ENCODE measurements around the gene PRKCH.

Gene PRKCH

DNA sequence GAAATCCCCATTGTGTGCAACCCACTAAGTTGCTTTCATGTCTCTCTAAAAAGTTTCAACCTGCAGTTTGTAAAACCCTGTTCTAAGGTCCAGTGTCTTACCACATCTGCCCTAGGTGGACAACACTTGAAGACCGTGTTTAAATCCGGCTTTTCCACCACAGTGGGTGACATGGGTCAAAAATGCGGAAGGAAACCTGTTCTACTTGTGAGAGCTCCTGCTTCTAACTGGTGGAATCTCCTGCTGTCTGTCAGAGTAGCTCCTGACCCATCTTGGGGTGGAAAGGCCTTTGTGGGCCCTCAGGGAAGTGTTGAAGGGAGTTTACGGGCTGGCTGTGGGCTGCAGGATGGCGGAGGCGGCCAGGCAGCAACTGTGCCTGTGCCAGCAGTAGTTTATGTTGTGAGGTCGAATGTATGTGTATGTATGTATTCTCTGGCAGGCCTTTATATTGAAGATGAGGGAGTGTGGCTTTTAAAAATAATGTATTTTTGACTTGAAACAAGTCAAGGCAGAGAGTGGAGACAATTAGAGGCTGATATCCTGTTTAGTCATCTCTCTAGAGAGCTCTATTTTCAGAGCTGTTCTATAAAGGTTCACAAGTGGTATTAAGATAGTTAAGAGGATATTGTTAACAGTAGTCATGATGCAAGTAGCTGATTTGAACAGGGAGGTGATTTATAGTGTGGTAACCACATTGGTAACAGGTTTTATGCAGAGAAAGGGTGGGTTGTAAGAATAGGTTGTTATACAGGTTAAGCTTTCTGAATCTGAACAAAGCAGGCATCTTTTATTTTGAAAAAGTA is 67.0 kb downstream of the PRKCH start:
- Histone ChIP-seq H4K5ac (ENCODE audit: low read length) (no peak overlapping the region), H3K79me2 (ENCODE audit: control insufficient read depth, insufficient read depth, low read length) (no peaks in the 10 kb centered on the region), H3K27me3 (ENCODE audit: insufficient read depth, low read length, poor library complexity) (no peaks in the 10 kb centered on the region), H3K23ac (ENCODE audit: low read length) (no peak overlapping the region), H3K4me1 (ENCODE audit: control insufficient read depth, low read depth, low read length) (no peaks in the 10 kb centered on the region), H3K56ac (ENCODE audit: low read length) (no peak overlapping the region), H3K4ac (ENCODE audit: low read depth, low read length) (no peak overlapping the region), H2BK120ac (ENCODE audit: low read depth, low read length) (no peak overlapping the region), H2AK5ac (ENCODE audit: low read length) (no peak overlapping the region), H2BK15ac (replicated peaks; ENCODE audit: low read depth) (no peak overlapping the region), H3K18ac (ENCODE audit: low read length) (no peak overlapping the region), H3K9ac (ENCODE audit: low read length) (no peak overlapping the region), H3K27ac (ENCODE audit: low read depth, low read length) (no peak overlapping the region), H3K4me3 (ENCODE audit: low read length) (no peak overlapping the region), H2BK5ac (ENCODE audit: low read length) (no peak overlapping the region), H3K36me3 (ENCODE audit: control insufficient read depth, insufficient read depth, low read length) (no peaks in the 10 kb centered on the region), H4K8ac (ENCODE audit: low read depth, low read length) (no peak overlapping the region), H3K4me2 (ENCODE audit: low read length) (no peak overlapping the region), H3K79me1 (ENCODE audit: low read length) (no peaks in the 10 kb centered on the region)
- WGBS (ENCODE audit: extremely low coverage, insufficient coverage, low lambda C conversion rate) = no CpG with 5 or more reads among the region's 7 CpGs
- DNase-seq = peak; percentile 8

DNA sequence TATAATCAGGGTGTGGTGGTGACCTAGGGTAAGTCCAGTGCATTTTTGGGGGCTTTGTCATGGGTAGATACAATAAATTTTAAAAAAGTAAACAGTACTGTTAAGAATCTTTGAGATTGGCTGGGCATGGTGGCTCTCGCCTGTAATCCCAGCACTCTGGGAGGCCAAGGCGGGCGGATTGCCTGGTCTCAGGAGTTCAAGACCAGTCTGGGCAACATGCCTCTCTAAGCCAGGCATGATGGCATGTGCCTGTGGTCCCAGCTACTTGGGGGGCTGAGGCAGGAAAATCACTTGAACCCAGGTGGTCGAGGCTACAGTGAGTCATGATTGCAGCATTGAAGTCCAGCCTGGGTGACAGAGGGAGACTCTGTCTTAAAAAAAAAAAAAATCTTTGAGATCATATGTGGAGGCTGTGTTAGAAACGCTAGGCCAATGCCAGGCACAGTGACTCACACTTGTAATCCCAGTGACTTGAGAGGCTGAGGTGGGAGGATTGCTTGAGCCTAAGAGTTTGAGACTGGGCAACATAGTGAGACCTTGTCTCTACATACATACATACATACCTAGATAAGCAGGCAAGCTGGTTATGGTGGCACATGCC is 67.7 kb downstream of the PRKCH start:
- H3K79me1 ChIP-seq (ENCODE audit: low read length) = no peaks in the 10 kb centered on the region
- no peaks in the 10 kb centered on the region for H3K4me1 ChIP-seq (ENCODE audit: control insufficient read depth, low read depth, low read length)
- DNase-seq = no peak
- H3K36me3 ChIP-seq (ENCODE audit: control insufficient read depth, insufficient read depth, low read length) = no peaks in the 10 kb centered on the region
- H3K79me2 ChIP-seq (ENCODE audit: control insufficient read depth, insufficient read depth, low read length) = no peaks in the 10 kb centered on the region
- H3K4me3 ChIP-seq (ENCODE audit: low read length) = no peak overlapping the region
- H4K5ac ChIP-seq (ENCODE audit: low read length) = no peak overlapping the region
- no peak overlapping the region for H3K4me2 ChIP-seq (ENCODE audit: low read length)
- no CpG with 5 or more reads among the region's 5 CpGs for WGBS (ENCODE audit: extremely low coverage, insufficient coverage, low lambda C conversion rate)
- no peak overlapping the region for H3K56ac ChIP-seq (ENCODE audit: low read length)
- no peak overlapping the region for H3K18ac ChIP-seq (ENCODE audit: low read length)
- H2BK5ac ChIP-seq (ENCODE audit: low read length) = no peak overlapping the region
- H2BK15ac ChIP-seq (replicated peaks; ENCODE audit: low read depth) = no peak overlapping the region
- H4K8ac ChIP-seq (ENCODE audit: low read depth, low read length) = no peak overlapping the region
- no peak overlapping the region for H2BK120ac ChIP-seq (ENCODE audit: low read depth, low read length)
- no peak overlapping the region for H2AK5ac ChIP-seq (ENCODE audit: low read length)
- no peak overlapping the region for H3K27ac ChIP-seq (ENCODE audit: low read depth, low read length)
- H3K4ac ChIP-seq (ENCODE audit: low read depth, low read length) = no peak overlapping the region
- H3K23ac ChIP-seq (ENCODE audit: low read length) = no peak overlapping the region
- no peak overlapping the region for H3K9ac ChIP-seq (ENCODE audit: low read length)
- H3K27me3 ChIP-seq (ENCODE audit: insufficient read depth, low read length, poor library complexity) = no peaks in the 10 kb centered on the region

DNA sequence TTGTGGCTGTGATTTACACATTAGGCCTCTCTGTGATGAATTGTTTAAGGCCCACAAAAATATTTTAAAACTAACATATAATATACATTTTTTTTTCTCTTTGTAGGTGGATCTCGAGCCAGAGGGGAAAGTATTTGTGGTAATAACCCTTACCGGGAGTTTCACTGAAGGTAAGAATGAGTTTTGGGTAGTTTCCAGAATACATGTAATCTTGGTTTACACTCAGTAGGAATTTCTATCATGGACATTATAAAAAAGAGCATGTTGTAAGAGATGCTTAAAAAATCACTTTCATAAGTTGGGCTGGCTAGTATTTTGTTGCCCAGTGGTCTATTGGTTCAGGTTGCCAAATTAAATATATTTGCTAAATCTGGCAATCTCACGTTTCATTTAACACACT is 69.7 kb downstream of the PRKCH start:
- H3K4ac ChIP-seq (ENCODE audit: low read depth, low read length) = no peak overlapping the region
- no peaks in the 10 kb centered on the region for H3K27me3 ChIP-seq (ENCODE audit: insufficient read depth, low read length, poor library complexity)
- no peak overlapping the region for H3K18ac ChIP-seq (ENCODE audit: low read length)
- no peak overlapping the region for H3K56ac ChIP-seq (ENCODE audit: low read length)
- no peak overlapping the region for H2BK120ac ChIP-seq (ENCODE audit: low read depth, low read length)
- no CpG with 5 or more reads among the region's 3 CpGs for WGBS (ENCODE audit: extremely low coverage, insufficient coverage, low lambda C conversion rate)
- no peaks in the 10 kb centered on the region for H3K36me3 ChIP-seq (ENCODE audit: control insufficient read depth, insufficient read depth, low read length)
- H3K4me2 ChIP-seq (ENCODE audit: low read length) = no peak overlapping the region
- no peak overlapping the region for H3K4me3 ChIP-seq (ENCODE audit: low read length)
- H2BK15ac ChIP-seq (replicated peaks; ENCODE audit: low read depth) = no peak overlapping the region
- no peak overlapping the region for H3K23ac ChIP-seq (ENCODE audit: low read length)
- no peaks in the 10 kb centered on the region for H3K79me2 ChIP-seq (ENCODE audit: control insufficient read depth, insufficient read depth, low read length)
- no peak overlapping the region for H3K27ac ChIP-seq (ENCODE audit: low read depth, low read length)
- DNase-seq = no peak
- H4K8ac ChIP-seq (ENCODE audit: low read depth, low read length) = no peak overlapping the region
- no peaks in the 10 kb centered on the region for H3K79me1 ChIP-seq (ENCODE audit: low read length)
- H3K9ac ChIP-seq (ENCODE audit: low read length) = no peak overlapping the region
- H3K4me1 ChIP-seq (ENCODE audit: control insufficient read depth, low read depth, low read length) = no peaks in the 10 kb centered on the region
- no peak overlapping the region for H4K5ac ChIP-seq (ENCODE audit: low read length)
- no peak overlapping the region for H2BK5ac ChIP-seq (ENCODE audit: low read length)
- H2AK5ac ChIP-seq (ENCODE audit: low read length) = no peak overlapping the region

DNA sequence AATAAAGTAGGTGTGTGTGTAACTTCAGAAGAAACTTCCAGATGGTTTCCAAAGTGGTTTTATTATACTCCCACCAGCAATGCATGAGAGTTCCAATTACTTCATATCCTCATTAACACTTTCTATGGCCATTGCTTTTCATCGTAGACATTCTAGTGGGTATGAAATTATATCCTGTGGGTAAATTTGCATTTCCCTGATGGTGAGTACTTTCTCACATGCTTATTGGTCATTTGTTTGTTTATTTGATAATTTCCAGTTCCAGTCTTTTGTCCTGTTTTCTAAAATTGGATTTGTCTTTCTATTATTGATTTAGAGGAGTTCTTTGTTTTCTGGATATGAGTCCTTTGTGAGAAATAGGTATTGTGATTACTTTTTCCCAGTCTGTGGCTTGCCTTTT is 70.9 kb downstream of the PRKCH start:
- Histone ChIP-seq H3K27ac (ENCODE audit: low read depth, low read length) (no peak overlapping the region), H2BK5ac (ENCODE audit: low read length) (no peak overlapping the region), H3K36me3 (ENCODE audit: control insufficient read depth, insufficient read depth, low read length) (no peaks in the 10 kb centered on the region), H4K8ac (ENCODE audit: low read depth, low read length) (no peak overlapping the region), H3K79me2 (ENCODE audit: control insufficient read depth, insufficient read depth, low read length) (no peaks in the 10 kb centered on the region), H3K27me3 (ENCODE audit: insufficient read depth, low read length, poor library complexity) (no peaks in the 10 kb centered on the region), H3K79me1 (ENCODE audit: low read length) (no peaks in the 10 kb centered on the region), H2BK15ac (replicated peaks; ENCODE audit: low read depth) (no peak overlapping the region), H3K4me1 (ENCODE audit: control insufficient read depth, low read depth, low read length) (peaks cover 6% of the 10 kb centered on the region), H3K4me2 (ENCODE audit: low read length) (no peak overlapping the region), H3K4ac (ENCODE audit: low read depth, low read length) (no peak overlapping the region), H3K56ac (ENCODE audit: low read length) (no peak overlapping the region), H2BK120ac (ENCODE audit: low read depth, low read length) (no peak overlapping the region), H2AK5ac (ENCODE audit: low read length) (no peak overlapping the region), H3K18ac (ENCODE audit: low read length) (no peak overlapping the region), H3K4me3 (ENCODE audit: low read length) (no peak overlapping the region), H3K23ac (ENCODE audit: low read length) (no peak overlapping the region), H4K5ac (ENCODE audit: low read length) (no peak overlapping the region), H3K9ac (ENCODE audit: low read length) (no peak overlapping the region)
- DNase-seq = no peak
- WGBS (ENCODE audit: extremely low coverage, insufficient coverage, low lambda C conversion rate) = no CpG with 5 or more reads among the region's 1 CpG

DNA sequence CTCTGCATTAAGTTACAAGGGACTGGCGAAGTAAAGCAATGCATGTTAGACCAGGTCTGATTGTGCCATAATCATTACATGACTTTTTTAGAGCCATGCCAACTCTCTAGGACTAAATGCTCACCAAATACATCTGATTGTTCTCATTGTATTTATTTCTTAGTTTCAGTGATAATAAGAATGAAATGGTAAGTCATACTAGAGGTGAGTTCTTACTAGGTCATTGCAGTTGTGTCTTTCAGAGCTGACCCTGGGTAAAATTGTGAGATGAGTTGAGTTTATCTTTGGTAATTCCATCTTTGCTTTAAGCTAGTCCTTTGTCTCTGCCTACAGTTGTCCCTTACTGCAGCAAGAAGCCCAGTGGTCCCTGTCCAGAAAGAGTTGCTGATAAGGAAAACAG is 73.2 kb downstream of the PRKCH start:
- no peak overlapping the region for H2BK120ac ChIP-seq (ENCODE audit: low read depth, low read length)
- no peak overlapping the region for H2AK5ac ChIP-seq (ENCODE audit: low read length)
- H3K4me2 ChIP-seq (ENCODE audit: low read length) = no peak overlapping the region
- no peaks in the 10 kb centered on the region for H3K27me3 ChIP-seq (ENCODE audit: insufficient read depth, low read length, poor library complexity)
- no peak overlapping the region for H3K27ac ChIP-seq (ENCODE audit: low read depth, low read length)
- H3K79me2 ChIP-seq (ENCODE audit: control insufficient read depth, insufficient read depth, low read length) = no peaks in the 10 kb centered on the region
- H4K5ac ChIP-seq (ENCODE audit: low read length) = no peak overlapping the region
- no peaks in the 10 kb centered on the region for H3K36me3 ChIP-seq (ENCODE audit: control insufficient read depth, insufficient read depth, low read length)
- H3K56ac ChIP-seq (ENCODE audit: low read length) = no peak overlapping the region
- H3K4me3 ChIP-seq (ENCODE audit: low read length) = no peak overlapping the region
- no peak overlapping the region for H3K23ac ChIP-seq (ENCODE audit: low read length)
- no CpG with 5 or more reads among the region's 1 CpG for WGBS (ENCODE audit: extremely low coverage, insufficient coverage, low lambda C conversion rate)
- no peak for DNase-seq
- no peaks in the 10 kb centered on the region for H3K79me1 ChIP-seq (ENCODE audit: low read length)
- H4K8ac ChIP-seq (ENCODE audit: low read depth, low read length) = no peak overlapping the region
- no peak overlapping the region for H3K18ac ChIP-seq (ENCODE audit: low read length)
- peaks cover 6% of the 10 kb centered on the region for H3K4me1 ChIP-seq (ENCODE audit: control insufficient read depth, low read depth, low read length)
- no peak overlapping the region for H2BK5ac ChIP-seq (ENCODE audit: low read length)
- H3K9ac ChIP-seq (ENCODE audit: low read length) = no peak overlapping the region
- H2BK15ac ChIP-seq (replicated peaks; ENCODE audit: low read depth) = no peak overlapping the region
- H3K4ac ChIP-seq (ENCODE audit: low read depth, low read length) = no peak overlapping the region
